PC-3 (cell line): ENCODE results near the gene RSPH10B2. TPM values are rescaled to one million over a fixed set of nuclear protein-coding genes. Genes with fewer than 3 reads are reported as not detected.
"Not testable (repeated sequence)": the region's sequence is repeated elsewhere in the genome, so short reads cannot be mapped to it uniquely, and the experiment has no call there.

Experiments
- ATAC-seq: fragments of 200-7000 bp; cut with Tn5 transposase; 2 replicates; pipeline ENCODE4 v1.9.1; 2020; ENCODE audit warnings: mild to moderate bottlenecking, moderate library complexity
- BruUV-seq: library from RNA; stranded (reverse); fragments of 400-500 nt; replicated peaks from 2 replicates; lab custom pipeline; 2021; lab: Mats Ljungman, UMichigan
- CTCF ChIA-PET: fragments of 300-600 bp; sonication (Branson Sonifier 250); formaldehyde crosslinking; loops from one replicate; lab custom pipeline; 2022; ENCODE audit warnings: antibody characterized with exemption; lab: Charles Lee
- POLR2A ChIA-PET: fragments of 300-600 bp; sonication (Branson Sonifier 250); formaldehyde crosslinking; loops from one replicate; lab custom pipeline; 2022; ENCODE audit warnings: antibody characterized with exemption; ENCODE audit not compliant: unreplicated experiment; lab: Charles Lee
- DNase-seq: peaks from one replicate; pipeline ENCODE4 v3.0.0-alpha.2; 2015
- H2AFZ ChIP-seq: fragments of 300-600 bp; sonication (generic); 2 replicates; pipeline ENCODE4 v1.6.0; 2016; ENCODE audit warnings: antibody characterized with exemption, low read length
- H3F3A ChIP-seq: fragments of 300-600 bp; sonication (generic); one replicate; pipeline ENCODE4 v1.6.0; 2017; ENCODE audit warnings: antibody characterized with exemption, low read length, control low read depth, mild to moderate bottlenecking; ENCODE audit not compliant: unreplicated experiment
- H3K27ac ChIP-seq: fragments of 300-600 bp; sonication (generic); 2 replicates; pipeline ENCODE4 v1.5.1; 2016; ENCODE audit warnings: mild to moderate bottlenecking, low read length
- H3K27me3 ChIP-seq: fragments of 300-600 bp; sonication (generic); 2 replicates; pipeline ENCODE4 v1.6.1; 2016; ENCODE audit warnings: low read length, mixed read lengths
- H3K36me3 ChIP-seq: fragments of 300-600 bp; sonication (generic); 2 replicates; pipeline ENCODE4 v1.6.1; 2016; ENCODE audit warnings: low read depth, mixed run types, low read length, mixed read lengths
- H3K4me1 ChIP-seq: fragments of 300-600 bp; sonication (generic); 2 replicates; pipeline ENCODE4 v1.5.1; 2016; ENCODE audit warnings: low read length; ENCODE audit not compliant: insufficient read depth
- H3K4me2 ChIP-seq: fragments of 300-600 bp; sonication (generic); 2 replicates; pipeline ENCODE4 v1.6.0; 2016; ENCODE audit warnings: low read length
- H3K4me3 ChIP-seq: fragments of 300-600 bp; sonication (generic); 2 replicates; pipeline ENCODE4 v1.5.1; 2016; ENCODE audit warnings: mild to moderate bottlenecking, low read length, mixed read lengths
- H3K79me2 ChIP-seq: fragments of 300-600 bp; sonication (generic); 2 replicates; pipeline ENCODE4 v1.6.1; 2017; ENCODE audit warnings: low read length, mixed read lengths
- H3K9ac ChIP-seq: fragments of 300-600 bp; sonication (generic); 2 replicates; pipeline ENCODE4 v1.6.0; 2016; ENCODE audit warnings: mild to moderate bottlenecking, low read length
- H3K9me2 ChIP-seq: fragments of 300-600 bp; sonication (generic); replicated peaks from 2 replicates; pipeline ENCODE4 v1.6.1; 2016; ENCODE audit warnings: mixed run types, low read length, mixed read lengths
- H3K9me3 ChIP-seq: fragments of 300-600 bp; sonication (generic); 2 replicates; pipeline ENCODE4 v1.6.1; 2016; ENCODE audit warnings: low read length, mixed read lengths
- H4K20me1 ChIP-seq: fragments of 300-600 bp; sonication (generic); 2 replicates; pipeline ENCODE4 v1.6.1; 2016; ENCODE audit warnings: low read length, mixed read lengths
- CTCF ChIP-seq: fragments of 300-600 bp; sonication (generic); conservative IDR thresholded peaks from 2 replicates; pipeline ENCODE4 v1.5.1; 2017; ENCODE audit warnings: antibody characterized with exemption, low read depth, mild to moderate bottlenecking, low read length
- EZH2 ChIP-seq: fragments of 300-600 bp; sonication (generic); IDR thresholded peaks from one replicate; pipeline ENCODE4 v1.6.1; 2017; ENCODE audit warnings: antibody characterized with exemption, mild to moderate bottlenecking, low read length; ENCODE audit not compliant: unreplicated experiment
- EZH2phosphoT487 ChIP-seq: fragments of 300-600 bp; sonication (generic); IDR thresholded peaks from 2 replicates; pipeline ENCODE4 v1.6.1; 2018; ENCODE audit warnings: mild to moderate bottlenecking, antibody characterized with exemption, low read length, borderline replicate concordance
- intact Hi-C: fragments of 100-400 bp; cut with micrococcal nuclease; formaldehyde crosslinking; loops from 2 replicates; pipeline ENCODE4 v1.9.0; 2023
- total RNA-seq: library from RNA; depleted of rRNA; stranded (reverse); fragments of >200 nt; gene quantifications from 2 replicates; pipeline ENCODE4 v1.2.3, GENCODE V29; 2014

Gene RSPH10B2
- total RNA-seq, 1 experiment from 2014 or later: 0.47 TPM

GRCh38 chr7:6708304-6708703 lies 45.6 kb upstream of the RSPH10B2 start:
- no peak overlapping the region for H3K4me2 ChIP-seq
- intact Hi-C loops: no loop called here
- POLR2A ChIA-PET: no interaction called here
- BruUV-seq: no TSS peak
- ATAC-seq (no peak), DNase-seq (no peak)
- no peak for TF ChIP-seq CTCF
- no peak for TF ChIP-seq EZH2phosphoT487
- TF ChIP-seq EZH2: no peak
- 0 out of 2 replicates have a peak, but pooled peaks cover 3% of the 10 kb centered on the region for H3K4me1 ChIP-seq
- H3K27ac ChIP-seq: no peak overlapping the region
- H3K9me2 ChIP-seq: no peaks in the 10 kb centered on the region
- no peak overlapping the region for H3K4me3 ChIP-seq
- H3K27me3 ChIP-seq: no peaks in the 10 kb centered on the region
- H3K9ac ChIP-seq: no peak overlapping the region
- H3F3A ChIP-seq: no peaks in the 10 kb centered on the region
- H3K79me2 ChIP-seq: peaks cover 34% of the 10 kb centered on the region
- H3K36me3 ChIP-seq: peaks cover 21% of the 10 kb centered on the region
- H2AFZ ChIP-seq: no peak overlapping the region
- no peaks in the 10 kb centered on the region for H4K20me1 ChIP-seq
- CTCF ChIA-PET: no interaction called here
- H3K9me3 ChIP-seq: peaks cover 16% of the 10 kb centered on the region

GRCh38 chr7:6709808-6710207 lies 44.1 kb upstream of the RSPH10B2 start:
- TF ChIP-seq EZH2phosphoT487: no peak
- TF ChIP-seq CTCF: no peak
- no peak for TF ChIP-seq EZH2
- H3K36me3 ChIP-seq: peaks cover 7% of the 10 kb centered on the region
- no peak overlapping the region for H2AFZ ChIP-seq
- ATAC-seq (no peak), DNase-seq (no peak)
- no peak overlapping the region for H3K9ac ChIP-seq
- H3K9me3 ChIP-seq: peaks cover 5% of the 10 kb centered on the region
- intact Hi-C loops: no loop called here
- no peak overlapping the region for H3K4me3 ChIP-seq
- 0 out of 2 replicates have a peak, but pooled peaks cover 3% of the 10 kb centered on the region for H3K4me1 ChIP-seq
- BruUV-seq: no TSS peak
- H3K79me2 ChIP-seq: peaks cover 19% of the 10 kb centered on the region
- CTCF ChIA-PET: no interaction called here
- H3K4me2 ChIP-seq: no peak overlapping the region
- no peaks in the 10 kb centered on the region for H3F3A ChIP-seq
- no peak overlapping the region for H3K27ac ChIP-seq
- POLR2A ChIA-PET: no interaction called here
- H3K27me3 ChIP-seq: no peaks in the 10 kb centered on the region
- no peaks in the 10 kb centered on the region for H4K20me1 ChIP-seq
- H3K9me2 ChIP-seq: no peaks in the 10 kb centered on the region

GRCh38 chr7:6714360-6714759 lies 39.5 kb upstream of the RSPH10B2 start:
- intact Hi-C loops: no loop called here
- Histone ChIP-seq H3K79me2 (no peaks in the 10 kb centered on the region), H3K9me3 (no peaks in the 10 kb centered on the region), H3K4me2 (no peak overlapping the region), H4K20me1 (no peaks in the 10 kb centered on the region), H3K9me2 (no peaks in the 10 kb centered on the region), H3K4me1 (no peaks in the 10 kb centered on the region), H3K4me3 (no peak overlapping the region), H3K9ac (no peak overlapping the region), H3K27me3 (no peaks in the 10 kb centered on the region), H3F3A (no peaks in the 10 kb centered on the region), H3K27ac (no peak overlapping the region), H3K36me3 (no peaks in the 10 kb centered on the region), H2AFZ (no peak overlapping the region)
- DNase-seq (no peak), ATAC-seq (no peak)
- ChIA-PET CTCF (no interaction called here), POLR2A (no interaction called here)
- no peak for TF ChIP-seq EZH2
- BruUV-seq: no TSS peak

DNA sequence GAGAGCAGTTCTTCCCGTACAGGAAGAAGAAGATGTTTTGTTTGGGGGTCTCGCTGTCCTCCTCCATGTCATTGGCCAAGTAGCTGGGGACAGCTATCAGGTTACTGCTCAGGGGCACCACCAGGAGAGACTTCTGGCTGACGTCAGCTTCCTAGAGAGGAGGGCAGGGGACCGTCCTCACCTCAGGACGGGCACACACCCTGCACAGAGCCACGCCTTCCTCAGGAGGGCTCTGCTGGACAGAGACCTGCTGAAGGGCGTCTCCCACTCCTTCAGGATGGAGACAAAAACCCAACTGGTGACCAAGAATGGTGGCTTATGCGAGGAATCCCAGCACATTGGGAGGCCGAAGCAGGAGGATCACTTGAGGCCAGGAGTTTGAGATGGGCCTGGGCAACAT lies 38.0 kb upstream of the RSPH10B2 start:
- H3K36me3 ChIP-seq, H3K4me2 ChIP-seq, H3K4me3 ChIP-seq, BruUV-seq, H3K27ac ChIP-seq, POLR2A ChIA-PET, DNase-seq, H3K9me2 ChIP-seq, H3K79me2 ChIP-seq, H3F3A ChIP-seq, CTCF ChIA-PET, ATAC-seq, H3K4me1 ChIP-seq, H3K9me3 ChIP-seq, H3K9ac ChIP-seq, H3K27me3 ChIP-seq, intact Hi-C loops, H2AFZ ChIP-seq, H4K20me1 ChIP-seq: not testable (repeated sequence)
